Hypothalamus (tissue), 51 donors: Measurements from ENCODE around the gene NOG.
A peak's percentile ranks its signal among the peaks of the same experiment; 100 is the strongest.

Experiments
- DNase-seq, 51 donors: peaks; one replicate each; lab custom pipeline; 2025; lab: John Stamatoyannopoulos, UW

Gene NOG

DNA sequence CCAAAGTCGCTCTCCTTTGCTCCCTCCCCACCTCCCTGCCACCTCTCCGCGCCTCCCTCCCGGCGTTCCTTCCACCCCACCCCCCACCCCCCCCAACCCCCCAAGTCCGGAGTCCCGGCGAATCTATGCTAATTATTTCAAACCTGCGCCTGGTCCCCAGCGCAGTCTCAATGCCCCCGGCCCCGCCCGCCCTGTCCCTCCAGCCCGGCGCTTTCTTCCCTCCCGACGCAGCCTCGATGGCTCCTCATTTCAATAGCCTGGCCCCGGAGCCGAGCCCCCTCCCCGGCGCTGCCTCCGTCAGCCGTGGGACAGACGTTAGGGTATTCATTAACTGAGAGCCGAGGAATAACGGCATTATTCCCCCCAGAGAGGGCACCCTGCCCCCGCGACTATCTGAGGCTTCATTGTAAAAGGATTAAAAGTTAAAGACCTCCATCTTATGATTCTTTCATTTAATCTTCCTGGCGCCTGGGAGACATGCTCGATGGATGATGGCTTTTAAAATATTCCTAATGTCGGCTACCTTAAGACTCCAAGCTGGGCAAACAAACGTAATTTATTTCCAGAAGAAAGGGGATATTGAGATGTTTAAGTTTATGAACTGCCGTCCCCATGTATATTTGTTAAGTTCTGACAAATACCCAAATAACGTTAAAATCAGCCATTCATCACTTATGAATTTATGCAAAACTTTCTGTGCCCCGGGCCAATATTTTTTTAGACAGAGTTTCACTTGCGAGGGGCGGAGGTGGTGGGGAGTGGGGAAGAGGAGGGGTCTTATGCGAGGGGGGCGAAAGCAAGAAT, 3.4 kb downstream of the NOG start:
- DNase-seq = no peak

DNA sequence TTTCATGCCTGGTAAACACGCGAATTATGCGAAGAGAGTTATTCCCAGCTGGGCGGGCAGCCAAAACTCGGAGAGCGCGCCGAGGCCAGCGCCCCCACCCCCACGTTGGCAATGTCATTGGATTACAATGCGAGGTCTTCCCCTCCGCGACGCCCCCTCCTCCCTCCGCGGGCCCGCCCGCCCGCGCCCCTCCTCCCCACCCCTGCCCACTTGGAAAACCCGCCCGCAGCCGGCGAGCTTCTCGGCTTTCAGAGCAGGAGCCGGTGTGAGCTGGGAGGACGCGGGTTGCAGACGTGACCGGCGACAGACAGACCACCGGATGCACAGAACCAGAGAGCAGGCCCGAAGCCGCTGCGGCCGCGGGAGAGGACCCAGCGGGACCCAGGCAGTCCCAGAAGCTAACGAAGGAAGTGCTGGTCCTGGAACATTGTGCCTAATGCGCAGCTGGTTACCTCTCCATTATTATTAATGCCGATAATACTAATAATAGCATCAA, 4.0 kb downstream of the NOG start:
- DNase-seq = peak in 4 of 51 donors; percentile 2 to 21 (median 15)

DNA sequence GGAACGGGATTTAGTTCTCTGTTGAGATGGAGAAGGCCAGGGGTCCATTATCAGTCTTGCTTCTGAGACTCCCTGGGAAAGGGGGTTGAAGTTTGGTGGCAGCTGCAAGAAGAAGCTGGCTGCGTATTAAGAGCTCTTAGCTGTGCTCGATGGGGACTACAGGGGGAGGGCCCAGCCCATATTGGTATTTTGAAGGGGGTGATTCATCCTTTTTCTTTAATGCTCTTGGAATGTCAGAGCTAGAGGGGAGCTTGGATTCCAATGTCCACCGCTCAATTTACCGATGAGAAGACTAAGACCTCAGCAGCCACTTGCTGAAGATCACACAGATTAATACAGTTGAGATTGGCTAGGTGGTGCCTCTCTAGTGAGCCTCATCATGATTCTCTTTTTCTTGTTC, 5.0 kb downstream of the NOG start:
- DNase-seq = no peak

DNA sequence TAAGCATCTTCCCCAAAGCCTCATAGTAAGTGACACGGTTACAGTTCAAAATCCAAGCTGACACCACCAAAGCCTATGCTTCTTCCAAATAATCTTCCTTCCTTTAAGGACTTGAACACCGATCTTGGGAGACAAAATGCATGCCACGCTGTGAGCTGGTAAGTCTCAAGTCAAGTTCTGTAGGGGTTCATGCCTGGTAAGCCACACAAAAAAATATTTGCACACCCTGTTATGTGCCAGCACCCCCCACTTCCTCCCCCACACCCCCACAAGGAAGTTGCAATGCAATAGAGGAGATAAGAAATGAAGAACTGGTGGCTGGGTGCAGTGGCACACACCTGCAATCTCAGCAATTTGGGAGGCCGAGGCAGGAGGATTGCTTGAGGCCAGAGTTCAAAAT, 5.6 kb downstream of the NOG start:
- no peak for DNase-seq

DNA sequence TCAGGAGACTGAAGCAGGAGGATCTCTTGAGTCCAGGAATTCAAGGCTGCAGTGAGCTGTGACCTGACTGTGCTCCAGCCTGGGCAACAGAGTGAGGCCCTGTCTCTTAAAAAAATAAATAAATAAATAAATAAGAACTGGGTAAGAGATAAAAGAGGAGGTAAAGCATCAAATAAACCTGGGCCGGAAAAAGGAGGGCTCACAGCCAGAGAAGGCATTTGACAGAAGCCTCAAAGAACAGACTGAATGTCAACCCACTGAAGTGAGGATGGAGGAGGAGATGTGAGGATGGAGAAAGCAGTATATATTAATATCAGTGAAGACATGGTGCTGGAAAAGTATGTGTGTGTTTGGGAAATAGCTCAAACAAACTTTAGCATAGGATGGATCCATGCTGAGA, 6.1 kb downstream of the NOG start:
- DNase-seq = no peak

DNA sequence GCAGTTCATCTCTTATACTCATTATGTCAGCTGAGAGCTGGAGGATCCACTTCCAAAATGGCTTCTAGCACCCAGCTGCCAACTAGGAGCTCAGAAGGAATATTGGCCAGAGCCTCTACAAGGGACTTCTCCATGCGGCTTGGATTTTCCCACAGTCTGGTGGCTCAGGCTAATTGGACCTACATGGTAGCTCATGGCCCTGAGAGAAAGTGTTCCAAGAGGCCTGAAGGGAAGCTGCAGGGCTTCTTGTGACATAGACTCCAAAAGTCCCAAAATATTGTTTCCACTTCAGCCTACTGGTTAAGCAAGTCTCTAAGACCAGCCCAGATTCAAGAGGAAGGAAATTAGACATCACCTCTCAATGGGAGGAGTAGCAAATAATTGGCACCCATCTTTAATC, 6.8 kb downstream of the NOG start:
- DNase-seq = no peak

DNA sequence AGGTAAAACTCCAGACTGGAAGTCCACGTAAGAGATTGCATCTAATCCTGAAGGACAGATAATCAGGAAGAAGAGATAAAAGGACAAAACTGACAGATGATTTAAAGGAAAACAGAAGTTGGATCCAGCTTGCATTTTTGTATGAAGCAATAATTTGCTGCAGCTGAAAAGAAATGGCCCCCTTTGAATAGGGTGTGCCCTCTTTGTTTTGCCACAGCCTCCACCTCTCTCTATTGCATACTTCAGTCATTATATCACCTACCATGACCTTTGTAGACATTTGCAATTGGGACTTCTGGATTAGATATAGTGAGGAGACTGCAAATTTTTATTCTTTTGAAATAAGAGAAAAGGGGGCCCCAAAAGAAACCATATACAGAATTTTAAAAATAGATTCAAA, 8.1 kb downstream of the NOG start:
- no peak for DNase-seq

DNA sequence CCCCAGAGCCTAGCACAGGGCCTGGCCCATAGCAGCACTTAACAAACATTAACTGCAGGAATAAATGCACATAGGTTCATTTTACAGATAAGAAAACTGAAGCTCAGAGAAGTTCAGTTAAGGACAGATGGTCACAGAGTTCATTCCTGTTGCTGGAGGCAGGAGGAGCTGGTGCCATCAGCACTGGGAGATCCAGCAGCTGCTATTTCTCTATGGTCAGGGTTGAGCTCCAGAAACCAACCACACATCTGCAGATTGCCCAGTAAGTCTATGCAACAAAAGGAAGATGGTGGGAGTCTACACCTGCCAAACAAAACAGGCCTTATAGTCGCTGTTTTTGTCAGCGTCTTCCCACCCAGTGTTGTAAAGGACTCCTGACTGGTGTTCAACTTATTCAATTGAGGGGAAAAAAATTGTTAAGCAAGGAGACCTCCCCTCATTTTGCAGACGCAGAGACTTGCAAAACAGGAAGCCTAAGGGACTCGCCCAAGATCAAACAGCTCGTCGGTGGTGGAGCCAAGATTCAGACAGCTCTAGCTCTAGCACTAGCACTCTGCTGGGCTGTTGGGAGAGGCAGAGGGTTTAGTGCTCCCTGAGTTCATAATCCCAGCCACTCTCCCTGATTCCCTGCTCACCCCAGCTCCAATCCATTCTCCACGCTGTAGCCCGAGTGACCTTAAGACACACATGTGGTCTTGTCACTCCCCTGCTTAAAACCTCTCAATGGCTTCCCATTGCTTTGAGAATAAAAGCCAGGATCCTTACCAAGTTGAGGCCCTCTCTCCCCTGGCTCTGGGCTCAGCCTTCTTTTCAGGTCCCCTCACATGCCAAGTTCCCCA, 9.0 kb downstream of the NOG start:
- DNase-seq = no peak

DNA sequence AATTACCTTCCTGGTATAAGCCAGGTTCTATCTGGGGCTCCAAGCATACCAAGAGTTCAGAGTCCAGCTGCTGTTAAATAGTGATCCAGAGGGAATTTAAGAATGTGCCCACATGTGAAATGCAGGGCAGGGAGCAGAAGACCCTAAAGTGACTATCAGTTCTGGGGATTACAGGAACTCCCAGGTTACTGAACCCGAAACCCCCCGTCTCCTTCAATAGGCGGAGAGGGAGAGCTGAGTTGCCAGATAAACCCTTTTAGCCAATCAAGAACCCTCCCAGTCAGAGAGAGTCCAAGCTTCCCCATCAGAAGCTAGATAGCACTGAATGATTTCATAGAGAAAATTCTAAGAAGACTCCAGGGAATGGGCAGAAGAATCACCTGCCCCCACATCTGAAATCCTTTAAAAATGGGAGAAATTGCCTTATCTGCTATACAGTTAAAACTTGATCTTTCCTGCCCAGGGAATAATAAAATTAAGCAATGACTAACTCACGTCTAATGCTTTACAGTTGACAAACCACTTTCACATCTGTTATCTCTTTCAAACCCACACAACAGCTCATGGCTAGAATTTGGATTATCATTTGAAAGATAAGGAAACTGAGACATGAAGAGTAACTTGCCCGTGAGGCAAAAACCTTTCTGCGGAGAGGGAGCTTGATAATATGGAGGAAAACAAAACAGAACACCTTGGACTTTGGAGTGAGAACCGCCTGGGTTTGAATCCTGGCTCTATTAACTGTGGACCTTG, 10.2 kb downstream of the NOG start:
- DNase-seq = no peak

DNA sequence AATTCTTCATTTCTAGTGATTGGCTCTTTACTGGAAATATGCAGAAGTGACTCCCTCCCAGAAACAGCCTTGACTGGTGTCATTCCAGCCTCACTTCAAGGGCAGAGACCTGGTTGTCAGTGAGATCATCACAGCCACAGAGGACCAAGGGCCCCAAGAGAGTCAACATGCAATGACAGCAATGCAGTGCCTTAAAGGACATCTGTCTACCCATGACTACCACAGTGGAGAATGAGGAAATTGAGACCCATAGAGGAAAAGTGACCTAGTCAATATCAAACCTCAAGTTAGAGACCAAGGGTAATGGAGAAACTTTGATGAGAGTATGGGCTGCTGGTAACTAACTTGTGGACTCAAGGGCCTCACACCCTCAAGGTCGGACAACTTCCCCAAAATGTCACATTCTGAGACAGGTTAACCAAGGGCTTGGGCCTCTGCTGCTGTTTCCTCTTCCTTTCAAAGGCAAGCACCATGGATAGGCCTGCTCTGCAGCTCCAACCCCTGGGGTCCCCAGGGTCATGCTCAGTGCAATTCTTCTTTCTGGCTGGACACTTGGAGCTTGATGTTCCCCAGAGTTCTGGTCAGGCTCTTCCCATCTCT, 11.3 kb downstream of the NOG start:
- no peak for DNase-seq

DNA sequence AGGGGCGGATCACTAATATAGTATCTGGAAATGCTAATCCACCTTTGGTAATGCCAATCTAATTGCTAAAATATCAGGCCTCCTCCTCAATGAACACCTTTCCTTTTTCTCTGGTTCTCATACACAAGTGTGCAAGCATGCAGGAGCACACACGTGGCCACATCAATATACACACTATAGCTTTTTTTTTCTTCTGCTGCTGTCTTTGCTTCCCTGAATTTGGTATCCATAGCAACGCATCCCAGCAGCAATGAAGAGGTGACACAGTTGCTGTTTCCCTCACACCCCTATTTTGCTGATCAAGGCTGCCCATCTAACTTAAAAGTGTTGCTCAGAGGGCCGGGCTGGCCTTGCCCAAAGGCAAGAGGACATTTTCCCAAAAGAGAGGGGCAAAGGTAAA, 15.4 kb downstream of the NOG start:
- peak in 1 of 51 donors; percentile 9 for DNase-seq

DNA sequence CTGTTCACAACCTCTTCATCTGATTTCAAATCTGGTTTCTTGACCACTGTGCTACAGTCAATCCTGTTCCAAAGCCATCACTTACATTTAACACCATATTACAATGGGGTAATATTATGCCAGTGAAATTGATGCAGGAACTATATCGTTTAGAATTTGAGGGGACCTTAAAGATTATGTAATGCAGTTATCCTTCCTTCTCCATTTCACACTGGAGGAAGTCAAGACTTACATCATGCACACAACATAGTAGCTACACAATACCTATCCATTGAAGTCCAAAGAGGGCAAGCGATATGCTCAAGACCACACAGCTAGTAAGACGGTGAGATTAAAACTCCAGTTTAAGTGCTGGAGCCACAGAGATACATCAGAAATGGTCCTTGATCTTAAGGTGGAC, 16.8 kb downstream of the NOG start:
- DNase-seq = no peak

DNA sequence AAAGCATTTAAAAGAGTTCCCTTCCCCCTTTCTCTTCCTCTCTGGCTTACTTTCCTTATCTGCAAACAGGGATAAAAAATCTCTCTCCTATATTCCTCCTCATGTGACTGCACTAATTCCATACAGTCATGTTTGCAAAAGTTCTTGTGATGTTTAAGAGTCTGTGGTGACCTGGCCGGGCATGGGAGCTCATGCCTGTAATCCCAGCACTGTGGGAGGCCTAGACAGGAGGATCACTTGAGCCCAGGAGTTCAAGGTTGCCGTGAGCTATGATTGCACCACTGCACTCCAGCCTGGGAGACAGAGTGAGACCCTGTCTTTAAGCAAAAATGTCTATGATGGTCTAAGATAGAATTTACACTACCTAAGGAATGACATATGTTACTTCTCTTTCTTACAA, 19.6 kb downstream of the NOG start:
- no peak for DNase-seq

DNA sequence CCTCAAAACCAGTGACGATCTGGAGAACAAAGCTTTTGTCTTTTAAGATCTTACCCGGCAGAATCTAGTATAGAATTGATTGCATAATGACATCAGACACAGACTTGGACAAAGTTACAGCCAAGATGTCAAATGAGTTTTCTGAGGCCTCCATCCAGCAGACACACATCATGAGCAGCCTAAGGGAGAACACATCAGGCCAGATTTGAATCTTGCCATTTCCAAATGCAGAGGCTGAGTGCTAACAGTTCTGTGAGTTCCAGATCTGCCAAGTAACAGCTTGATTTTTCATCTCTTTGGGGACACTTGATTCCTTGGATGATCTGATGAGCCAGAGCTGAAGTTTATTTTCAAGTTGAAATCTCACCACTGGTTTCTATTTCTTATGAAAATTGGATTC, 21.0 kb downstream of the NOG start:
- DNase-seq = no peak

DNA sequence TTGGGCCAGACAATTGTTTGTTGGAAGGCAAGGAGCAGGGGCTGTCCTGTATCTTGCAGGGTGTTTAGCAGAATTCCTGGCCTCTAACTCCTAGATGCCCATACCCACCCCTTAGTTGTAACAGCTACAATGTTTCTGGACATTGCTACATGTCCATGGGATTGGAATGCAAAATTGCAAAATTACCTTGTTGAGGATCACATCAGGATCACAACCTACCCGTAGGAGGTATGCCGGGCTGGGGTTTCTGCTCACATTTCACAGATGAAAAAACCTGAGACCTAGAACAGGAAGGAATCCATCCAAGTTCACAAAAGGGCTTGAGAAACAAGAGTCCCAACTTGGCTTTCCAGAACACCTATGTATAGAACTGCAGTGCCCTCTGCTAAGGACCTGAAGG, 22.7 kb downstream of the NOG start:
- DNase-seq = no peak

DNA sequence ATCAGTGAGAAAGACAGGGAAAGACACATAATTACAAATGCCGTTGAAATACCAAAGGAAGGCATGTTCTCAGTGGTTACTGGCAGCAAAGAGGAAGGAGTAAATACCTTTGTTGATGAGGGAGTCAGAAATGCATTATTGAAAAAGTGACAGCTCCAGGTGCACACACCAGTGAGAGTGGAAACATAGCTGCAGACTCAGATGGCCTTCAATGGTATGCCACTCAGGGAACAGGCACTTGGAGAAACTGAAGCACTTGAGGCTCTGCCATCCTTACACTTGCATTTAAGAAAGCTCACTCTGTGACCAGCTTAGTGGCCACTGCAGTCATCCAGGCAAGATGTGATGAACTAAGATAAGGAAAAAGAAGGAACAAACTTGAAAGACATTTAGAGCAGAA, 29.9 kb downstream of the NOG start:
- no peak for DNase-seq

DNA sequence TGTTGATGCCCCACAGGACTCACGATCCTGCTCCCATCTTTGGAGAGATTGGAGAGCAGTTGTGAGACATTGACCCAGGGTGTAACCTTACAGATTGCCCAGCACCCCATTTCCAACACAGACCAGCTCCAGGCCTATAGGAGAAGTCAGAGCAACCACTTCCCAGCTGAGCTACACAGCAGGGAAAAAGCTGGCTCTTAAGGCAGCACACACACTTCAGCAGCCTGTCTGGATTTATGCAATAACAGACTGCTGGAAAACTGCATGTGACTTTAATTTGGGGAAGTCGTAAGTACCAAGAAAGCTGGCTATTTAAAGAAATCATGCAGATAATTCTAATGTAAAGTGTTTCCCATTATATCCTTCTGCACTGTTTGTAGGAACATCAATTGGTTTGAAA, 30.8 kb downstream of the NOG start:
- no peak for DNase-seq

DNA sequence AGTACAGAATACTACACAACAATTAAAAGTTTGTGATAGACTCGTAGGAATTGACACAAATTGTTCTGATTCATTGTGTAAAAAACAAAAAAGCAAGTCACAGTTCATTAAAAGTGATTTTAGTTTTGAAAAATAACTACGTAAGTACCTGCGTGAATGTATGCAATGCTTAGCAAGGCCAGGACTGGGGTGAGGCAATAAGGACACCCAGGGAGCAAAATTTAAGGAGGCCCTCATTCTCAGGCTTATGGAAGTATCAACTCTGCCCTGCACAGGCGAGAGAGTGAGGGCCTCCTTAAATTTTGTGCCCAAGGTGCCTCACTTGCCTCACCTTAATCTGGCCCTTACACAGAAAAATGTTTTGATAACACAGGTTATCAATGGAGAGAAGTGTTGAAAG, 31.4 kb downstream of the NOG start:
- DNase-seq = no peak

DNA sequence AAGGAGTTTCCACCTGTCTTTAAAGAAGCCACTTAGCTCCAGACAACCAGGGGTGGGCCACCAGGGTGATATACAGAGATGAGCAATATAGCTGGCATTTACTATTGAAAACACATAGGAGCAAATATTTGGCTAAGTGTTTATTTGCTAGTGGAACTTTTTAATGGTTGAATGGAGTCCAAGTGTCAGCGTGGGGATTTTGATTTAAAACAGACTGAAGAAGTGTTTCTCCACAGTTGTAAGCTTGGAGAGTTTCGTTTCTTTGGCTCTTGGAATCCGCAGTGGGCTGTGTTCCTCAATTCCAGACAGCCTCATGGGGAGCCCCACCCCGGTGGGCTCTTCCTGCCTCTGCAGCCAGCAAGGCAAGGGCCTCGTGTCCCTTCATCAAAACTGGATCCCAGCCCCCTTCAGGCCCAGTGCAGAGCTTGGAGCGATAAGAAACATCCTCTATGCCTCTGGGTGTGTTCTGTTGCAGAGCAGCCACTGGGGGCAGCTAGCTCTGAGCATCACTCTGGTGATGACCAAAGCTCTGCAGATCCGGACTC, 36.1 kb downstream of the NOG start:
- DNase-seq = peak in 1 of 51 donors; percentile 3

DNA sequence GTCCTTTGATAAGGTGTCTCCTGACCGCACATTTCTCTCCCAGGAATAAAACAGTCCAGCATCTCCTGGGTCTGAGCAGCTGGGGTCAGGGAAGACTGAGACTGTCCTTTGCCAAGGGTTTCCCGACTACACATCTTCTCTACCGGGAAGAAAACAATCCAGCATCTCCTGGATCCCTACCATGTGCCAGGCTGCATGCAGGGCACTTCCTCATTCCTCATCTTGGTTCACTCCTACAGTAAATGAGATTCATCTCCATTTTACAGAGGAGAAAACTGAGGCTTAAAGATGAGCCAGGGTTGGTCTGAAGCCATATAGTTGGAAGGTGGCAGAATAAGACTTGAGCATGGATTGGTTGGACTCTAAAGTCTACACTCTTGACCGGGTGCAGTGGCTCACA, 36.7 kb downstream of the NOG start:
- no peak for DNase-seq

DNA sequence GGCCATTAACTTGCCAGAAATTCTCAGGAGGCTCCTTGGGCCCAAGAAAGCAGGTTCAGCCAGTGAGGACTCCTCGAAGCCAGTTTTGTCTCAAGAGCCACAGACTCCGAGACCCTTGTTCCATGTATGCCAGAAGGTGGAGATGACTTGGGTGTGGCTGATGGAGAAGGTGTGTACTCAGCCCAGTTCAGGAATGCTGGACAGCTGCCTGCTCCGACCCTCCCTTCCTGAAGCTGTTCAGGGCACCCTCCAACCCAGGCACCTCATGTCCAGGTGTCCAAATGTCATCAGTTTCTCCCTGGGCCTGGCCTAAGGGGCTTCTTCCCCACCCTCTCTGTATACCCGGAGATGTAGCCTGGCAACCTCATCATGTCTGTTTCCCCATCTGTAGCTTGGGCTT, 40.2 kb downstream of the NOG start:
- DNase-seq = no peak
